OCI-LY1 (cell line): ENCODE measurements around the gene TARS1.
"Not testable (repeated sequence)": the region's sequence is repeated elsewhere in the genome, so short reads cannot be mapped to it uniquely, and the experiment has no call there.

Source experiments
- EZH2 ChIP-seq: fragments of 200-600 bp; sonication (generic), shearing (Covaris generic); IDR thresholded peaks from 2 replicates; pipeline ENCODE4 v1.8.0; 2017; ENCODE audit warnings: borderline replicate concordance, mixed run types, mild to moderate bottlenecking, antibody characterized with exemption, low read length, moderate library complexity, mixed read lengths
- TF ChIP-seq, protein P1 (sequence below): fragments of 200-600 bp; sonication (generic), shearing (Covaris generic); IDR thresholded peaks from 2 replicates; pipeline ENCODE4 v1.5.1; 2017; ENCODE audit warnings: mild to moderate bottlenecking, antibody characterized with exemption, low read length, moderate library complexity, mixed read lengths

DNA sequence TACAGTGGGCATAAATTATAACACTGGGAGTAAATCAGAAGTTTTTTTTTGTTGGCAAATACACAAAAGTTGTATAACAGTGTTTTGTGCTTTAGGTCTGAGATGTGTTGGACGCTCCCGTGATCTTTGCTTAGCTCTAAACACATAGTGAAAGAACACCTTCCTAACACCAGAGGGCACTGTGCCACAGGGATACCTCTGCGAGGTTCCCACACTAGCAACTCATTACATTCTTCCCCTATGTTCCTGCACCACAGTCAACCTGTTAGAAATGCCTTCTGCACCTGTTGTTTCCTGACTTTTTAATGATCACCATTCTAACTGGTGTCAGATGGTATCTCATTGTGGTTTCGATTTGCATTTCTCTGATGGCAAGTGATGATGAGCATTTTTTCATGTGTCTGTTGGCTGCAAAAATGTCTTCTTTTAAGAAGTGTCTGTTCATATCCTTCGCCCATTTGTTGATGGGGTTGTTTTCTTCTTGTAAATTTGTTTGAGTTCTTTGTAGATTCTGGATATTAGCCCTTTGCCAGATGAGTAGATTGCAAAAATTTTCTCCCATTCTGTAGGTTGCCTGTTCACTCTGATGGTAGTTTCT is 4.8 kb upstream of the TARS1 start:
- TF ChIP-seq, protein P1, sequence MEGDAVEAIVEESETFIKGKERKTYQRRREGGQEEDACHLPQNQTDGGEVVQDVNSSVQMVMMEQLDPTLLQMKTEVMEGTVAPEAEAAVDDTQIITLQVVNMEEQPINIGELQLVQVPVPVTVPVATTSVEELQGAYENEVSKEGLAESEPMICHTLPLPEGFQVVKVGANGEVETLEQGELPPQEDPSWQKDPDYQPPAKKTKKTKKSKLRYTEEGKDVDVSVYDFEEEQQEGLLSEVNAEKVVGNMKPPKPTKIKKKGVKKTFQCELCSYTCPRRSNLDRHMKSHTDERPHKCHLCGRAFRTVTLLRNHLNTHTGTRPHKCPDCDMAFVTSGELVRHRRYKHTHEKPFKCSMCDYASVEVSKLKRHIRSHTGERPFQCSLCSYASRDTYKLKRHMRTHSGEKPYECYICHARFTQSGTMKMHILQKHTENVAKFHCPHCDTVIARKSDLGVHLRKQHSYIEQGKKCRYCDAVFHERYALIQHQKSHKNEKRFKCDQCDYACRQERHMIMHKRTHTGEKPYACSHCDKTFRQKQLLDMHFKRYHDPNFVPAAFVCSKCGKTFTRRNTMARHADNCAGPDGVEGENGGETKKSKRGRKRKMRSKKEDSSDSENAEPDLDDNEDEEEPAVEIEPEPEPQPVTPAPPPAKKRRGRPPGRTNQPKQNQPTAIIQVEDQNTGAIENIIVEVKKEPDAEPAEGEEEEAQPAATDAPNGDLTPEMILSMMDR: peak; percentile 71
- TF ChIP-seq EZH2: not testable (repeated sequence)
